Muscle of leg (tissue), 11 donors: ENCODE data around the gene EP300. TPM values are rescaled to one million over a fixed set of nuclear protein-coding genes. Genes with fewer than 3 reads are reported as not detected.
"Not testable (repeated sequence)": the region's sequence is repeated elsewhere in the genome, so short reads cannot be mapped to it uniquely, and the experiment has no call there.

Source experiments
- DNase-seq: peaks from one replicate; pipeline ENCODE4 v3.0.0; 2013
- H3K27ac ChIP-seq: one replicate; pipeline ENCODE4 v1.5.1; 2013; ENCODE audit warnings: mild to moderate bottlenecking, low read length, control low read depth
- H3K27me3 ChIP-seq: one replicate; pipeline ENCODE4 v1.6.1; 2013; ENCODE audit warnings: low read length; ENCODE audit not compliant: control insufficient read depth, insufficient read depth
- H3K36me3 ChIP-seq: one replicate; pipeline ENCODE4 v1.6.1; 2013; ENCODE audit warnings: low read length; ENCODE audit not compliant: control insufficient read depth, insufficient read depth
- H3K4me1 ChIP-seq: one replicate; pipeline ENCODE4 v1.6.1; 2013; ENCODE audit warnings: low read length; ENCODE audit not compliant: control insufficient read depth, insufficient read depth
- H3K4me3 ChIP-seq: one replicate; pipeline ENCODE4 v1.5.1; 2013; ENCODE audit warnings: low read length, control low read depth
- H3K9me3 ChIP-seq: replicated peaks from 2 replicates; pipeline ENCODE4 v1.6.1; 2013; ENCODE audit warnings: low read depth, low read length; ENCODE audit not compliant: control insufficient read depth
- WGBS: methylation state at CpG from one replicate; pipeline ENCODE4 v1.1.5; 2013; ENCODE audit warnings: missing lambda C conversion rate; ENCODE audit not compliant: insufficient coverage; 5-methylcytosine and 5-hydroxymethylcytosine counted together
- polyA plus RNA-seq, 8 donors: library from polyadenylated mRNA; unstranded; fragments of 120-200 nt; gene quantifications; one replicate each; pipeline versions ENCODE4 v1.2.1 to v1.2.3, GENCODE V29; 2013; ENCODE audit warnings: inconsistent platforms in 1 of 8, low replicate concordance in 1 of 8; ENCODE audit not compliant: insufficient read length in 8 of 8, insufficient read depth in 1 of 8
- total RNA-seq: library from RNA; stranded (reverse); fragments of 120-200 nt; gene quantifications from one replicate; pipeline ENCODE4 v1.2.4, GENCODE V29; 2013

EP300 gene
- total and polyA plus RNA-seq, 9 donors = 27.6 to 48.0 (median 34.8) TPM

DNA sequence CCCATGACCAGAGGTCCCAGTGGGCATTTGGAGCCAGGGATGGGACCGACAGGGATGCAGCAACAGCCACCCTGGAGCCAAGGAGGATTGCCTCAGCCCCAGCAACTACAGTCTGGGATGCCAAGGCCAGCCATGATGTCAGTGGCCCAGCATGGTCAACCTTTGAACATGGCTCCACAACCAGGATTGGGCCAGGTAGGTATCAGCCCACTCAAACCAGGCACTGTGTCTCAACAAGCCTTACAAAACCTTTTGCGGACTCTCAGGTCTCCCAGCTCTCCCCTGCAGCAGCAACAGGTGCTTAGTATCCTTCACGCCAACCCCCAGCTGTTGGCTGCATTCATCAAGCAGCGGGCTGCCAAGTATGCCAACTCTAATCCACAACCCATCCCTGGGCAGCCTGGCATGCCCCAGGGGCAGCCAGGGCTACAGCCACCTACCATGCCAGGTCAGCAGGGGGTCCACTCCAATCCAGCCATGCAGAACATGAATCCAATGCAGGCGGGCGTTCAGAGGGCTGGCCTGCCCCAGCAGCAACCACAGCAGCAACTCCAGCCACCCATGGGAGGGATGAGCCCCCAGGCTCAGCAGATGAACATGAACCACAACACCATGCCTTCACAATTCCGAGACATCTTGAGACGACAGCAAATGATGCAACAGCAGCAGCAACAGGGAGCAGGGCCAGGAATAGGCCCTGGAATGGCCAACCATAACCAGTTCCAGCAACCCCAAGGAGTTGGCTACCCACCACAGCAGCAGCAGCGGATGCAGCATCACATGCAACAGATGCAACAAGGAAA, 85.4 kb downstream of the EP300 start:
- Histone ChIP-seq H3K36me3 (peaks cover 57% of the 10 kb centered on the region), H3K9me3 (no peaks in the 10 kb centered on the region), H3K4me3 (no peak overlapping the region), H3K27me3 (no peaks in the 10 kb centered on the region), H3K27ac (no peak overlapping the region), H3K4me1 (peaks cover 26% of the 10 kb centered on the region)
- DNase-seq = no peak
- 90% methylated on average over 7 of the region's 9 CpGs for WGBS

DNA sequence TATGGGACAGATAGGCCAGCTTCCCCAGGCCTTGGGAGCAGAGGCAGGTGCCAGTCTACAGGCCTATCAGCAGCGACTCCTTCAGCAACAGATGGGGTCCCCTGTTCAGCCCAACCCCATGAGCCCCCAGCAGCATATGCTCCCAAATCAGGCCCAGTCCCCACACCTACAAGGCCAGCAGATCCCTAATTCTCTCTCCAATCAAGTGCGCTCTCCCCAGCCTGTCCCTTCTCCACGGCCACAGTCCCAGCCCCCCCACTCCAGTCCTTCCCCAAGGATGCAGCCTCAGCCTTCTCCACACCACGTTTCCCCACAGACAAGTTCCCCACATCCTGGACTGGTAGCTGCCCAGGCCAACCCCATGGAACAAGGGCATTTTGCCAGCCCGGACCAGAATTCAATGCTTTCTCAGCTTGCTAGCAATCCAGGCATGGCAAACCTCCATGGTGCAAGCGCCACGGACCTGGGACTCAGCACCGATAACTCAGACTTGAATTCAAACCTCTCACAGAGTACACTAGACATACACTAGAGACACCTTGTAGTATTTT, 86.1 kb downstream of the EP300 start:
- peaks cover 52% of the 10 kb centered on the region for H3K36me3 ChIP-seq
- DNase-seq = no peak
- H3K9me3 ChIP-seq = no peaks in the 10 kb centered on the region
- WGBS = 80% methylated on average over 7 of the region's 8 CpGs
- H3K4me1 ChIP-seq = peaks cover 26% of the 10 kb centered on the region
- no peak overlapping the region for H3K4me3 ChIP-seq
- H3K27ac ChIP-seq = no peak overlapping the region
- H3K27me3 ChIP-seq = no peaks in the 10 kb centered on the region

DNA sequence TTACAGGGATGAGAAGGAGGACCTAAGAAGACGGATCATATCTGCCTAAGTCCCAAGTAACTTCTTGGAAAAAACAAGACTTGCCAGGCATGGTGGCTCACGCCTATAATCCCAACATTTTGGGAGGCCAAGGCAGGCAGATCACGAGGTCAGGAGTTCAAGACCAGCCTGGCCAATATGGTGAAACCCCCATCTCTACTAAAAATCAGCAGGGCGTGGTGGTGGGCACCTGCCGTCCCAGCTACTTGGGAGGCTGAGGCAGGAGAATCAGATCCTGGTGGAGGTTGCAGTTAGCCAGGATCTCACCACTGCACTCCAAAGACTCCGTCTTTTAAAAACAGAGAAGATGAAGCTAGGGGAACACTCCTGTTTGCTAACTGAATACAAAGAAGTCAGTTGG, 88.0 kb downstream of the EP300 start:
- H3K36me3 ChIP-seq = peaks cover 45% of the 10 kb centered on the region
- H3K27ac ChIP-seq = not testable (repeated sequence)

DNA sequence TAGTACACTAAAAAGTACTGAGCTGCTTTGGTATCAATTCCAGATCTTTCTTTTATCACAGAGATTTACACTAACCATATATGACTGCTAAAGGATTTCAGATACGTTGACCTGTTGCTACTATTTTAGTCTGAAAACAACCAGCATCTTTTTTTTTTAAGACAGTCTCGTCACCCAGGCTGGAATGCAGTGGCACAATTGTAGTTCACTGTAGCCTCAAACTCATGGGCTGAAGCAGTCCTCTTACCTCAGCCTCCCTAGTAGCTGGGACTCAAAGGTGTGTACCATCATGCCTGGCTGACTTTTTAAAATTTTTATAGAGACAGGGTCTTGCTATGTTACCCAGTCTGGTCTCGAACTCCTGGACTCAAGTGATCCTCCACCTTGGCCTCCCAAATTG, 88.5 kb downstream of the EP300 start:
- Histone ChIP-seq H3K36me3 (peaks cover 40% of the 10 kb centered on the region), H3K9me3 (no peaks in the 10 kb centered on the region), H3K27ac (no peak overlapping the region), H3K4me3 (no peak overlapping the region), H3K27me3 (no peaks in the 10 kb centered on the region), H3K4me1 (peaks cover 24% of the 10 kb centered on the region)
- 58% methylated on average over 2 of the region's 3 CpGs for WGBS
- DNase-seq = no peak

More for the DNA sequence above, 88.0 kb downstream of the EP300 start:
- H3K4me1 ChIP-seq = peaks cover 26% of the 10 kb centered on the region
- not testable (repeated sequence) for H3K4me3 ChIP-seq, DNase-seq, H3K27me3 ChIP-seq, H3K9me3 ChIP-seq
- WGBS = 84% methylated on average over 3 of the region's 6 CpGs

DNA sequence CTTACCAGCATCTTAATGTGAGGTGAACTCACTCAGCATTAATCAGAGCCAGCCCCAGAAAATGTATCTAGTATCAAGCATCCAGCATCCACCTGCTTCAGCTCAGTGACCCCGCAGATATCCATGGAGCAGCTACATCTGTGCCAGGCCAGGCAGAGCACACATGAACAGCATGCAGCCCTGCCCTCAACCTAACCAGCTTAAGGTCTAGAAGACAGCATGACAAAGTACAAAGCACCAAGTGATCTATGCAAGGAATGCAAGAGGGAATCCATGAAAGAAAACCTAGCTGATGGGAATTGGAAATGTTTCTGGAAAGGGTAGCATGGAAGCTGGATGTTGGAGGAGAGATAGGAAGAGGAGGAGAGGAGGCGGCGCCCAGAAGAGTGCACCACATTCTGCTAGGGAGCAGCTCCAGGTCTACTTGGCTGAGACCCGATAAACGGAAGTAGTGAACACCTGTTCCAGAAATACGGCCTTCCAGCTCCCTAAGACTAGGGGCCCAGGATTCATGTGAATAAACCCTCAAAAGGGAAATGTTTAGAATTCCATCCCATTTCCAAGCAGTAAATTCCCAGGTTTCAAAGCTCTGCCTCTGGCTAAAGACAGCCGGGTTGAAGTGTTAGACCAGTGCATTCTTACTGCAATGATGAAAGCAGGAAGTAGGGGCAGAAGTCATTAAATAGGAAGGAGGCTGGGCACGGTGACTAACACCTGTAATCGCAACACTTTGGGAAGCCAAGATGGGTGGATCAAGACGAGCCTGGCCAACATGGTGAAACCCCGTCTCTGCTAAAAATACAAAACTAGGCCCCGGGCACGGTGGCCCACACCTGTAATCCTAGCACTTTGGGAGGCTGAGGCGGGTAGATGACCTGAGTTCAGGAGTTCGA, 89.2 kb downstream of the EP300 start:
- peaks cover 33% of the 10 kb centered on the region for H3K36me3 ChIP-seq
- H3K4me3 ChIP-seq = no peak overlapping the region
- WGBS = 59% methylated on average over 13 of the region's 15 CpGs
- DNase-seq = peak; percentile 50
- no peak overlapping the region for H3K27ac ChIP-seq
- H3K27me3 ChIP-seq = no peaks in the 10 kb centered on the region
- H3K4me1 ChIP-seq = peaks cover 24% of the 10 kb centered on the region
- no peaks in the 10 kb centered on the region for H3K9me3 ChIP-seq

DNA sequence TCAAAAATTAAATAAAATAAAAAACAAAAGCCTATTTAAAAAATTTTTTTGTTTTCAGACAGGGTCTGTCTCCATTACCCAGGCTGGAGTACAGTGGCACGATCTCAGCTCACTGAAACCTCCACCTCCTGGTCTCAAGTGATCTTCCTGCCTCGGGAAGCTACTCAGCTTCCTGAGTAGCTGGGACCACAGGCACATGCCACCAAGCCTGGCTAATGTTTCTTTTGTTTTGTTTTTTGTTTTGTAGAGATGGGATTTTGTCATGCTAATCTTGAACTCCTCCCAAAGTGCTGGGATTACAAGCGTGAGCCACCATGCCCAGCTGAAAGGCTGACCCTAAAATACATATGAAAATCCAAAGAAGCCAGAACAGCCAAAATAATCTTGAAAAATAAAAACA, 92.3 kb downstream of the EP300 start:
- WGBS = 56% methylated on average over 1 of the region's 3 CpGs
- H3K4me1 ChIP-seq = peaks cover 5% of the 10 kb centered on the region
- H3K36me3 ChIP-seq = peaks cover 11% of the 10 kb centered on the region
- H3K9me3 ChIP-seq = no peaks in the 10 kb centered on the region
- no peak overlapping the region for H3K4me3 ChIP-seq
- H3K27me3 ChIP-seq = no peaks in the 10 kb centered on the region
- no peak for DNase-seq
- no peak overlapping the region for H3K27ac ChIP-seq

DNA sequence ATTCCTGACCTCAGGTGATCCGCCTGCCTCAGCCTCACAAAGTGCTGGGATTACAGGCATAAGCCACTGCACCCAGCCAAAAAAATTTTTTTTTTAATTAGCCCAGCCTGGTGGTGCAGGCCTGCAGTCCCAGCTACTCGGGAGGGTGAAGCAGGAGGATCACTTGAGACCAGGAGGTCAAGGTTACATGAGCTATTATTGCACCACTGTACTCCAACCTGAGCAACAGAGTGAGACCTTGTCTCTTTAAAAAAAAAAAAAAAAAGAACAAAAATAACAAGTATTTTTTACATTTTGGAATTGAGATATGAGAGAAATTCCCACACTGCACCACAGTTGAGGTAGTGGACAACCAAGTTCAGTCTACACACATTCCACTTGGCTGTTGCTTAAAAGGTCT, 99.1 kb downstream of the EP300 start:
- Histone ChIP-seq H3K4me3 (no peak overlapping the region), H3K36me3 (no peaks in the 10 kb centered on the region), H3K9me3 (no peaks in the 10 kb centered on the region), H3K27me3 (no peaks in the 10 kb centered on the region), H3K27ac (no peak overlapping the region), H3K4me1 (no peaks in the 10 kb centered on the region)
- no peak for DNase-seq
- WGBS = no CpG with 5 or more reads among the region's 2 CpGs

DNA sequence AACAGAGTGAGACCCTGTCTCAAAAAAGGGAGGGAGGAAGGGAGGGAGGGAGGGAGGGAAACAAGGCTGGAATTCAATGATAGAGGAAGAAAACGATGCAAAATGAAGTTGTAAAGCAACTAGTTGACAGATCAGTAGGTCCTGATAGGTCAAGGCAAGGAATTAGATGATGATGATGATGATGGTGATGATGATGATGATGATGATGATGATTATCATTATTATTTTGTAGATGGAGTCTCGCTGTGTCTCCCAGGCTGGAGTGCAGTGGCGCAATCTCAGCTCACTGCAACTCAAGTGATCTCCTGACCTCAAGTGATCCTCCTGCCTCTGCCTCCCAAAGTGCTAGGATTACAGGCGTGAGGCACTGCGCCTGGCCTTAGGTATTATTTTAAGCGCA, 101.4 kb downstream of the EP300 start:
- no peak for DNase-seq
- Histone ChIP-seq H3K36me3 (no peaks in the 10 kb centered on the region), H3K4me3 (no peak overlapping the region), H3K27ac (no peak overlapping the region), H3K27me3 (peaks cover 5% of the 10 kb centered on the region), H3K9me3 (no peaks in the 10 kb centered on the region), H3K4me1 (peaks cover 13% of the 10 kb centered on the region)
- 86% methylated on average over 5 of the region's 6 CpGs for WGBS

DNA sequence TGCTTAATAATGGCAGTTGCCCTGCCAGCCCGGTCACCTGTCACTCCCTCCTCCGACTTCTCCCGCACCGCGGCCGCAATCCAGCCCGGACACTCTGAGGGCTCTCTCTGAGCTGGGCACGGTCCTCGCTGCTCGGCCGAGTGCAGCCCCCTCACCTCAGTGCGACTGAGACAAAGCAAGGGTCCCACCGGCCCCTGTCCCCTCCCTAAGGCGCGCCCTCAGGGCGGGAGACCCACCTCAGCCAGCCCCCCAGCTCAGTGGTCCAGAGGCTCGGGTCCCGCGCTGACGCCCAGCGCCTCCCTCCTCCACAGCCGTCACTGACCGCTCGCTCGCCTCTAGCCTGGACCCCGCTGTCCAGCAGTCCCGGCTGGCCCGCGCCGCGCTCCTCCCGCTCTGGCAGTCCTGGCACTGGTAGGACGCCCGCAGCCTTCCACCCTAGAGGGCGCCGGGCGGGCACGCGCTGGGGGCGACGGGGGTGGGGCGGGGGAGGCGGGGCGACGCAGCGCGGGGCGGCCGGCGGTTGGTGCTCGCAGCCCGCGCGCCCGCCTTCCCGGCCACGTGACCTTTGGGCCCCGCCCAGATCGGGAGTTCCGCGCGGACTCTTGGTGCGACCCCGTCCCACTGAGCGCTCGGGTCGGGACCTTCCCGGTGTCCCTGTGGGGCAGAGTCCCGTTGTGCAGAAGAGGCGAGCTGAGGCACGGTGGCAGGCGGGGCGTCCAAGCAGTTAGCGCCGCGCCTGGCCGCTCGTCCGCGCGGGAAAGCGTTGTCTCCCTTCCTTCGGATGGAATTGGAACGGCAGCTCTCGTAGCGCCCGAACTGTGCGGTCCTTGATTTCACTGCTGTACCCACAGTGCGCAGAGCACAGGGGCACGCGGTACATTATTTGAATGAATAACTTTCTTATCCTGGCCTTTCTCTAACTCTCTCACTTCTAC, 104.9 kb downstream of the EP300 start:
- peak; percentile 86 for DNase-seq
- WGBS = 0% methylated on average over 76 of the region's 91 CpGs
- H3K27ac ChIP-seq = no peak overlapping the region

More for the DNA sequence above, 104.9 kb downstream of the EP300 start:
- Histone ChIP-seq H3K4me3 (peak overlapping the region; percentile 68), H3K36me3 (no peaks in the 10 kb centered on the region), H3K4me1 (peaks cover 13% of the 10 kb centered on the region), H3K27me3 (peaks cover 17% of the 10 kb centered on the region), H3K9me3 (no peaks in the 10 kb centered on the region)
